Astrocyte (in vitro differentiated cells and primary cell): Measurements from ENCODE around the gene PLD5. TPM values are rescaled to one million over a fixed set of nuclear protein-coding genes. Genes with fewer than 3 reads are reported as not detected.
"Not testable (repeated sequence)": the region's sequence is repeated elsewhere in the genome, so short reads cannot be mapped to it uniquely, and the experiment has no call there.

Experiments
- DNase-seq: peaks from one replicate; pipeline ENCODE4 v3.0.0-alpha.2; 2010; ENCODE audit warnings: low read depth
- FAIRE-seq: peaks from 2 replicates; lab custom pipeline; 2011; peaks lifted over from hg19 to GRCh38; lab: Jason Lieb, UNC
- H2AFZ ChIP-seq: 2 replicates; pipeline ENCODE4 v1.6.0; 2012; ENCODE audit warnings: low read depth, low read length, inconsistent platforms
- H3K27ac ChIP-seq: 2 replicates; pipeline ENCODE4 v1.5.1; 2011; ENCODE audit warnings: low read depth, low read length, inconsistent platforms
- H3K27me3 ChIP-seq: 2 replicates; pipeline ENCODE4 v1.6.0; 2011; ENCODE audit warnings: low read length, inconsistent platforms; ENCODE audit not compliant: insufficient read depth
- H3K36me3 ChIP-seq: 2 replicates; pipeline ENCODE4 v1.5.1; 2011; ENCODE audit warnings: low read length, inconsistent platforms; ENCODE audit not compliant: insufficient read depth
- H3K4me1 ChIP-seq: 2 replicates; pipeline ENCODE4 v1.5.1; 2011; ENCODE audit warnings: low read length, inconsistent platforms; ENCODE audit not compliant: insufficient read depth
- H3K4me2 ChIP-seq: 2 replicates; pipeline ENCODE4 v1.6.0; 2012; ENCODE audit warnings: low read length, inconsistent platforms
- H3K4me3 ChIP-seq: 2 replicates; pipeline ENCODE4 v1.5.1; 2011; ENCODE audit warnings: low read depth, mild to moderate bottlenecking, low read length, inconsistent platforms; ENCODE audit not compliant: insufficient read depth
- H3K79me2 ChIP-seq: 2 replicates; pipeline ENCODE4 v1.6.0; 2012; ENCODE audit warnings: mild to moderate bottlenecking, low read length, inconsistent platforms; ENCODE audit not compliant: insufficient read depth
- H3K9ac ChIP-seq: 2 replicates; pipeline ENCODE4 v1.6.0; 2012; ENCODE audit warnings: mild to moderate bottlenecking, low read length, inconsistent platforms
- H3K9me3 ChIP-seq: 2 replicates; pipeline ENCODE4 v1.5.1; 2012; ENCODE audit warnings: low read depth, mild to moderate bottlenecking, low read length, inconsistent platforms; ENCODE audit not compliant: insufficient read depth
- H4K20me1 ChIP-seq: 2 replicates; pipeline ENCODE4 v1.6.0; 2012; ENCODE audit warnings: low read length, inconsistent platforms; ENCODE audit not compliant: insufficient read depth
- H3K27ac Mint-ChIP-seq: one replicate; pipeline ENCODE4 v1.8.0; 2021; ENCODE audit warnings: mild to moderate bottlenecking, mixed read lengths; ENCODE audit not compliant: unreplicated experiment
- H3K27me3 Mint-ChIP-seq: one replicate; pipeline ENCODE4 v1.8.0; 2021; ENCODE audit warnings: low read depth, mixed read lengths; ENCODE audit not compliant: unreplicated experiment
- H3K36me3 Mint-ChIP-seq: one replicate; pipeline ENCODE4 v1.8.0; 2021; ENCODE audit warnings: low read depth, mixed read lengths; ENCODE audit not compliant: unreplicated experiment
- H3K4me1 Mint-ChIP-seq: one replicate; pipeline ENCODE4 v1.8.0; 2021; ENCODE audit warnings: low read depth, mixed read lengths; ENCODE audit not compliant: unreplicated experiment
- H3K4me3 Mint-ChIP-seq: one replicate; pipeline ENCODE4 v1.8.0; 2021; ENCODE audit warnings: mild to moderate bottlenecking, moderate library complexity, mixed read lengths; ENCODE audit not compliant: unreplicated experiment
- H3K9me3 Mint-ChIP-seq: one replicate; pipeline ENCODE4 v1.8.0; 2021; ENCODE audit warnings: mild to moderate bottlenecking, mixed read lengths; ENCODE audit not compliant: unreplicated experiment
- CTCF ChIP-seq: IDR thresholded peaks from 2 replicates; pipeline ENCODE4 v1.5.1; 2011; ENCODE audit warnings: low read depth, mild to moderate bottlenecking, inconsistent platforms, low read length, moderate library complexity; ENCODE audit not compliant: insufficient read depth
- EZH2 ChIP-seq: IDR thresholded peaks from 2 replicates; pipeline ENCODE4 v1.6.1; 2012; ENCODE audit warnings: mild to moderate bottlenecking, low read length, inconsistent platforms; ENCODE audit not compliant: insufficient read depth
- total RNA-seq: library from RNA; stranded (reverse); gene quantifications from 2 replicates; pipeline ENCODE4 v1.2.1, GENCODE V29; 2021

The PLD5 gene
- total RNA-seq, 1 donor from 2014 or later, result 4.9 TPM

- H3K4me1 ChIP-seq, result no peaks in the 10 kb centered on the region
- no peaks in the 10 kb centered on the region for H3K27me3 ChIP-seq
- no peak overlapping the region for H3K9ac ChIP-seq
- no peak overlapping the region for H3K27ac ChIP-seq
- Mint-ChIP-seq H3K27ac (no peak overlapping the region), H3K9me3 (no peaks in the 10 kb centered on the region), H3K4me3 (no peak overlapping the region), H3K27me3 (no peaks in the 10 kb centered on the region), H3K4me1 (no peaks in the 10 kb centered on the region), H3K36me3 (no peaks in the 10 kb centered on the region)
- no peak overlapping the region for H3K4me2 ChIP-seq
- DNase-seq (no peak), FAIRE-seq (no peak)
- TF ChIP-seq CTCF (no peak), EZH2 (no peak)
- no peaks in the 10 kb centered on the region for H3K36me3 ChIP-seq
- H3K79me2 ChIP-seq, result no peaks in the 10 kb centered on the region
- no peak overlapping the region for H2AFZ ChIP-seq
- no peak overlapping the region for H3K4me3 ChIP-seq
- H3K9me3 ChIP-seq, result no peaks in the 10 kb centered on the region
- H4K20me1 ChIP-seq, result no peaks in the 10 kb centered on the region
These were observed 404.1 kb downstream of the PLD5 start for GRCh38 chr1:242120432-242120831.

GRCh38 chr1:242100921-242101320 is 423.6 kb downstream of the PLD5 start:
- Mint-ChIP-seq H3K27me3 (peaks cover 2% of the 10 kb centered on the region), H3K9me3 (no peaks in the 10 kb centered on the region), H3K4me1 (no peaks in the 10 kb centered on the region), H3K27ac (no peak overlapping the region), H3K4me3 (no peak overlapping the region), H3K36me3 (peaks cover 2% of the 10 kb centered on the region)
- Histone ChIP-seq H2AFZ (no peak overlapping the region), H3K4me1 (no peaks in the 10 kb centered on the region), H3K79me2 (no peaks in the 10 kb centered on the region), H3K4me2 (no peak overlapping the region), H3K9me3 (no peaks in the 10 kb centered on the region), H3K27me3 (no peaks in the 10 kb centered on the region), H3K36me3 (no peaks in the 10 kb centered on the region), H3K4me3 (no peak overlapping the region), H3K9ac (no peak overlapping the region), H4K20me1 (no peaks in the 10 kb centered on the region), H3K27ac (no peak overlapping the region)
- no peak for TF ChIP-seq CTCF
- no peak for TF ChIP-seq EZH2
- DNase-seq (no peak), FAIRE-seq (no peak)

- H3K27me3 ChIP-seq, H3K4me3 Mint-ChIP-seq, H3K4me2 ChIP-seq, H2AFZ ChIP-seq, H3K9me3 Mint-ChIP-seq, H3K27ac ChIP-seq, H3K79me2 ChIP-seq, H3K4me1 ChIP-seq, H3K36me3 Mint-ChIP-seq, DNase-seq, H4K20me1 ChIP-seq, H3K27ac Mint-ChIP-seq, H3K4me1 Mint-ChIP-seq, H3K9ac ChIP-seq, H3K9me3 ChIP-seq, H3K36me3 ChIP-seq, H3K27me3 Mint-ChIP-seq, H3K4me3 ChIP-seq, FAIRE-seq: not testable (repeated sequence)
These were observed 427.2 kb downstream of the PLD5 start for GRCh38 chr1:242097283-242097682.
